ENCODE data around the gene TCP1.
"Not testable (repeated sequence)": the region's sequence is repeated elsewhere in the genome, so short reads cannot be mapped to it uniquely, and the experiment has no call there.

The TCP1 gene

GRCh38 chr6:159828074-159828473, 38.7 kb upstream of the TCP1 start:
- H3K4me3 ChIP-seq (ENCODE audit: low read length), result no peak overlapping the region

GRCh38 chr6:159826968-159827647, 37.7 kb upstream of the TCP1 start:
- H3K4me1 ChIP-seq (ENCODE audit: insufficient read depth, low read length), result 0 out of 2 replicates have a peak, but pooled peaks cover 5% of the 10 kb centered on the region
- no peaks in the 10 kb centered on the region for H3K36me3 ChIP-seq (ENCODE audit: insufficient read depth, low read depth, low read length)
- no peaks in the 10 kb centered on the region for H3K27me3 ChIP-seq (ENCODE audit: insufficient read depth, low read length)
- H3K9ac ChIP-seq (ENCODE audit: low read depth, low read length), result no peak overlapping the region
- no peak overlapping the region for H3K4me3 ChIP-seq (ENCODE audit: low read length)
- H3K27ac ChIP-seq (ENCODE audit: low read length), result no peak overlapping the region
- no peaks in the 10 kb centered on the region for H3K9me3 ChIP-seq (ENCODE audit: insufficient read depth, low read depth, low read length)

More at GRCh38 chr6:159828074-159828473, 38.7 kb upstream of the TCP1 start:
- no peaks in the 10 kb centered on the region for H3K36me3 ChIP-seq (ENCODE audit: insufficient read depth, low read depth, low read length)
- no peaks in the 10 kb centered on the region for H3K9me3 ChIP-seq (ENCODE audit: insufficient read depth, low read depth, low read length)
- 0 out of 2 replicates have a peak, but pooled peaks cover 5% of the 10 kb centered on the region for H3K4me1 ChIP-seq (ENCODE audit: insufficient read depth, low read length)
- no peak overlapping the region for H3K27ac ChIP-seq (ENCODE audit: low read length)
- H3K9ac ChIP-seq (ENCODE audit: low read depth, low read length), result no peak overlapping the region
- no peaks in the 10 kb centered on the region for H3K27me3 ChIP-seq (ENCODE audit: insufficient read depth, low read length)

GRCh38 chr6:159826004-159826403, 36.6 kb upstream of the TCP1 start:
- 0 out of 2 replicates have a peak, but pooled peaks cover 2% of the 10 kb centered on the region for H3K4me1 ChIP-seq (ENCODE audit: insufficient read depth, low read length)
- no peak overlapping the region for H3K9ac ChIP-seq (ENCODE audit: low read depth, low read length)
- no peak overlapping the region for H3K27ac ChIP-seq (ENCODE audit: low read length)
- H3K4me3 ChIP-seq (ENCODE audit: low read length), result no peak overlapping the region
- no peaks in the 10 kb centered on the region for H3K36me3 ChIP-seq (ENCODE audit: insufficient read depth, low read depth, low read length)
- no peaks in the 10 kb centered on the region for H3K9me3 ChIP-seq (ENCODE audit: insufficient read depth, low read depth, low read length)
- H3K27me3 ChIP-seq (ENCODE audit: insufficient read depth, low read length), result no peaks in the 10 kb centered on the region

- not testable (repeated sequence) for H3K9me3 ChIP-seq (ENCODE audit: insufficient read depth, low read depth, low read length); H3K4me3 ChIP-seq (ENCODE audit: low read length)
Measured at GRCh38 chr6:159824690-159825089, 35.3 kb upstream of the TCP1 start.

GRCh38 chr6:159823953-159824352, 34.6 kb upstream of the TCP1 start:
- Histone ChIP-seq H3K36me3 (ENCODE audit: insufficient read depth, low read depth, low read length) (no peaks in the 10 kb centered on the region), H3K4me3 (ENCODE audit: low read length) (no peak overlapping the region), H3K9ac (ENCODE audit: low read depth, low read length) (no peak overlapping the region), H3K27me3 (ENCODE audit: insufficient read depth, low read length) (no peaks in the 10 kb centered on the region; the same call in 1 of the 2 replicates), H3K27ac (ENCODE audit: low read length) (no peak overlapping the region), H3K9me3 (ENCODE audit: insufficient read depth, low read depth, low read length) (no peaks in the 10 kb centered on the region), H3K4me1 (ENCODE audit: insufficient read depth, low read length) (peaks cover 5% of the 10 kb centered on the region; the same call in 1 of the 2 replicates)

More at GRCh38 chr6:159824690-159825089, 35.3 kb upstream of the TCP1 start:
- H3K36me3 ChIP-seq (ENCODE audit: insufficient read depth, low read depth, low read length); H3K9ac ChIP-seq (ENCODE audit: low read depth, low read length); H3K27ac ChIP-seq (ENCODE audit: low read length); H3K4me1 ChIP-seq (ENCODE audit: insufficient read depth, low read length); H3K27me3 ChIP-seq (ENCODE audit: insufficient read depth, low read length): not testable (repeated sequence)

GRCh38 chr6:159821726-159822125, 32.3 kb upstream of the TCP1 start:
- no peak overlapping the region for H3K4me3 ChIP-seq (ENCODE audit: low read length)
- H3K4me1 ChIP-seq (ENCODE audit: insufficient read depth, low read length), result peaks cover 3% of the 10 kb centered on the region; the same call in 1 of the 2 replicates
- H3K36me3 ChIP-seq (ENCODE audit: insufficient read depth, low read depth, low read length), result no peaks in the 10 kb centered on the region
- no peaks in the 10 kb centered on the region; the same call in 1 of the 2 replicates for H3K27me3 ChIP-seq (ENCODE audit: insufficient read depth, low read length)
- H3K9me3 ChIP-seq (ENCODE audit: insufficient read depth, low read depth, low read length), result no peaks in the 10 kb centered on the region
- no peak overlapping the region; the same call in 1 of the 2 replicates for H3K9ac ChIP-seq (ENCODE audit: low read depth, low read length)
- no peak overlapping the region for H3K27ac ChIP-seq (ENCODE audit: low read length)

- H3K36me3 ChIP-seq (ENCODE audit: insufficient read depth, low read depth, low read length), result no peaks in the 10 kb centered on the region
- no peaks in the 10 kb centered on the region for H3K9me3 ChIP-seq (ENCODE audit: insufficient read depth, low read depth, low read length)
- H3K27ac ChIP-seq (ENCODE audit: low read length), result no peak overlapping the region
- H3K27me3 ChIP-seq (ENCODE audit: insufficient read depth, low read length), result no peaks in the 10 kb centered on the region; the same call in 1 of the 2 replicates
- H3K4me3 ChIP-seq (ENCODE audit: low read length), result no peak overlapping the region
- H3K9ac ChIP-seq (ENCODE audit: low read depth, low read length), result no peak overlapping the region
- peaks cover 3% of the 10 kb centered on the region; the same call in 1 of the 2 replicates for H3K4me1 ChIP-seq (ENCODE audit: insufficient read depth, low read length)
Measured at GRCh38 chr6:159821122-159821521, 31.7 kb upstream of the TCP1 start.

- Histone ChIP-seq H3K4me3 (ENCODE audit: low read length) (peak overlapping the region; percentile 3; the same call in 1 of the 2 replicates), H3K9me3 (ENCODE audit: insufficient read depth, low read depth, low read length) (no peaks in the 10 kb centered on the region), H3K9ac (ENCODE audit: low read depth, low read length) (no peak overlapping the region), H3K27ac (ENCODE audit: low read length) (no peak overlapping the region), H3K36me3 (ENCODE audit: insufficient read depth, low read depth, low read length) (no peaks in the 10 kb centered on the region), H3K27me3 (ENCODE audit: insufficient read depth, low read length) (no peaks in the 10 kb centered on the region; the same call in 1 of the 2 replicates), H3K4me1 (ENCODE audit: insufficient read depth, low read length) (peaks cover 3% of the 10 kb centered on the region; the same call in 1 of the 2 replicates)
Measured at GRCh38 chr6:159819932-159820640, 30.7 kb upstream of the TCP1 start.

GRCh38 chr6:159819098-159819497, 29.7 kb upstream of the TCP1 start:
- Histone ChIP-seq H3K27ac (ENCODE audit: low read length) (no peak overlapping the region), H3K36me3 (ENCODE audit: insufficient read depth, low read depth, low read length) (no peaks in the 10 kb centered on the region), H3K9me3 (ENCODE audit: insufficient read depth, low read depth, low read length) (no peaks in the 10 kb centered on the region), H3K4me1 (ENCODE audit: insufficient read depth, low read length) (peaks cover 3% of the 10 kb centered on the region; the same call in 1 of the 2 replicates), H3K9ac (ENCODE audit: low read depth, low read length) (no peak overlapping the region), H3K4me3 (ENCODE audit: low read length) (no peak overlapping the region), H3K27me3 (ENCODE audit: insufficient read depth, low read length) (no peaks in the 10 kb centered on the region; the same call in 1 of the 2 replicates)

GRCh38 chr6:159817951-159818739, 28.7 kb upstream of the TCP1 start:
- Histone ChIP-seq H3K27me3 (ENCODE audit: insufficient read depth, low read length) (no peaks in the 10 kb centered on the region; the same call in 1 of the 2 replicates), H3K4me3 (ENCODE audit: low read length) (no peak overlapping the region), H3K9me3 (ENCODE audit: insufficient read depth, low read depth, low read length) (no peaks in the 10 kb centered on the region), H3K4me1 (ENCODE audit: insufficient read depth, low read length) (peaks cover 3% of the 10 kb centered on the region; the same call in 1 of the 2 replicates), H3K27ac (ENCODE audit: low read length) (no peak overlapping the region), H3K9ac (ENCODE audit: low read depth, low read length) (no peak overlapping the region), H3K36me3 (ENCODE audit: insufficient read depth, low read depth, low read length) (no peaks in the 10 kb centered on the region)

- not testable (repeated sequence) for H3K4me1 ChIP-seq (ENCODE audit: insufficient read depth, low read length); H3K36me3 ChIP-seq (ENCODE audit: insufficient read depth, low read depth, low read length); H3K27me3 ChIP-seq (ENCODE audit: insufficient read depth, low read length); H3K4me3 ChIP-seq (ENCODE audit: low read length); H3K9me3 ChIP-seq (ENCODE audit: insufficient read depth, low read depth, low read length); H3K27ac ChIP-seq (ENCODE audit: low read length); H3K9ac ChIP-seq (ENCODE audit: low read depth, low read length)
Measured at GRCh38 chr6:159816775-159817174, 27.4 kb upstream of the TCP1 start.

Data from iPS-20b (cell line).